Measurements from ENCODE around the gene PEX6. TPM values are rescaled to one million over a fixed set of nuclear protein-coding genes. Genes with fewer than 3 reads are reported as not detected.
"Not testable (repeated sequence)": the region's sequence is repeated elsewhere in the genome, so short reads cannot be mapped to it uniquely, and the experiment has no call there.

The PEX6 gene
- polyA plus RNA-seq (2013, experiment 1 of 2; ENCODE audit: insufficient read length): 16.2 TPM
- 15.3 TPM for polyA plus RNA-seq (2013, experiment 2 of 2; ENCODE audit: insufficient read length)

- peak; percentile 90 for DNase-seq
Observed at GRCh38 chr6:42978839-42979522, at the start of gene PEX6. TSS of gene PEX6 (minus strand) at chr6:42979181. CDS start at chr6:42979150, 31 bp downstream.

GRCh38 chr6:43026365-43026764 lies 47.4 kb upstream of the PEX6 start:
- no peak for DNase-seq

GRCh38 chr6:43024436-43024835 lies 45.5 kb upstream of the PEX6 start:
- no peak for DNase-seq

- peak; percentile 77 for DNase-seq
Observed at GRCh38 chr6:43021270-43022047, 42.5 kb upstream of the PEX6 start, which contains the start of gene RRP36. TSS of gene RRP36 (plus strand) at chr6:43021623. CDS start at chr6:43021655, 32 bp downstream.

- DNase-seq: no peak
Observed at GRCh38 chr6:43020847-43021246, 41.9 kb upstream of the PEX6 start.

GRCh38 chr6:43020052-43020705 lies 41.2 kb upstream of the PEX6 start:
- no peak for DNase-seq

GRCh38 chr6:43019152-43019551 lies 40.2 kb upstream of the PEX6 start:
- no peak for DNase-seq

GRCh38 chr6:43016943-43017334 lies 38.0 kb upstream of the PEX6 start:
- DNase-seq: no peak

- DNase-seq: no peak
Observed at GRCh38 chr6:43016176-43016942, 37.4 kb upstream of the PEX6 start.

- DNase-seq: peak; percentile 53
Observed at GRCh38 chr6:43014434-43014909, 35.5 kb upstream of the PEX6 start.

GRCh38 chr6:43013843-43014433 lies 35.0 kb upstream of the PEX6 start, which contains the start of the genes KLHDC3 and MEA1:
TSS of gene KLHDC3 (plus strand) at chr6:43014249. CDS start at chr6:43017193, 2,944 bp downstream.
TSS of gene MEA1 (minus strand) at chr6:43013946. CDS start at chr6:43013813, 133 bp downstream.
- peak; percentile 100 for DNase-seq

GRCh38 chr6:43013097-43013842 lies 34.3 kb upstream of the PEX6 start:
- DNase-seq: peak; percentile 17

- no peak for DNase-seq
Observed at GRCh38 chr6:43012364-43012763, 33.4 kb upstream of the PEX6 start.

- DNase-seq: no peak
Observed at GRCh38 chr6:43011207-43011606, 32.2 kb upstream of the PEX6 start.

- peak; percentile 36 for DNase-seq
Observed at GRCh38 chr6:43009124-43009523, 30.1 kb upstream of the PEX6 start.

- no peak for DNase-seq
Observed at GRCh38 chr6:43007126-43007525, 28.1 kb upstream of the PEX6 start.

- no peak for DNase-seq
Observed at GRCh38 chr6:43006251-43006650, 27.3 kb upstream of the PEX6 start.

- no peak for DNase-seq
Observed at GRCh38 chr6:43005844-43006243, 26.9 kb upstream of the PEX6 start.

- DNase-seq: no peak
Observed at GRCh38 chr6:43001843-43002242, 22.9 kb upstream of the PEX6 start.

GRCh38 chr6:42998205-42998604 lies 19.2 kb upstream of the PEX6 start:
- DNase-seq: not testable (repeated sequence)

GRCh38 chr6:42996513-42996912 lies 17.5 kb upstream of the PEX6 start:
- no peak for DNase-seq

All from fibroblast of skin of back (primary cell).